ENCODE data around the gene HMGB3. TPM values are rescaled to one million over a fixed set of nuclear protein-coding genes. Genes with fewer than 3 reads are reported as not detected.
"Not testable (repeated sequence)": the region's sequence is repeated elsewhere in the genome, so short reads cannot be mapped to it uniquely, and the experiment has no call there.

HMGB3 gene
- total RNA-seq, 1 donor from 2014 or later, result 33.0 TPM

- no peak for DNase-seq (ENCODE audit: low read depth in 2 of 2)
Measured at GRCh38 chrX:150977411-150978162, 5.5 kb upstream of the HMGB3 start.

DNA sequence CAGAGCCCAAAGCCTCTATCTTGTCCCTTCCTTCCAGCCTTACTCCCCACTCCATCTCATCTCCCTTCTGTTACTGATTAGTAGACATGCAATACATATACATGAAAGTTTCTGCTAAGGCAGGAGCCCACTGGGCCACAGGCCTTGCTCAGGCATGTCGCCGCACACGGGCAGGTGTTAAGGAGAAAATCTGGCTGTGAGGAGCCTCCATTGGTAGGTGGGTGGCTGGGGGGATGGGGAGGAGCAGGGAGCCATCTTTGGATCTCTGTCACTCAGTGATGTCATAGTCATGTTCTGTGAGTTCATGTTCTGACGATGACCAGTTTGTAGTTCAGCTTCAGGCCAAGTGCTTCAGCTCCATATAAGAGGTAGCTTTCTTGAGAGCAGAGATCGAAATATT, 2.9 kb upstream of the HMGB3 start:
- no peak for DNase-seq (ENCODE audit: low read depth in 2 of 2)

DNA sequence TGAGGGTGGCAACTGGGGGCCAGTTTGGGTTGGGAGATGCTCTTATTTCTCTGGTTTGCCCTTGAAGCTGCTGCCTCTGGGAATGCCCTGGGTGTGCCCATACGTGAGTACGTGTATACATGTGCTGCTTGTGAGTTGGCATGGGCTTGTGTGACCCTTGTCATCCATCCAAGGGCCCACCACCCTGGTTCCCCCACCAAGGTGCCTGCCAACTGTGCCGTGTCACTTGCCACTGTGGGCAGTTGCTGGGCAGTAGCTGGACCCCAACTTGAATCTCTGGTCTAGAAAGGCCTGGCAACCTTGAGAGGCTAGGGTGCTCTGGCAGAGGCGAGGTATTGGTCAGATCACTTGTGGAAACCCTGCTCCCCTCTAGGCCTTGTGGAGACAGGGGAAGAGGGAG, 2.4 kb upstream of the HMGB3 start:
- no peak for DNase-seq (ENCODE audit: low read depth in 2 of 2)

- DNase-seq (ENCODE audit: low read depth in 2 of 2), result no peak
Measured at GRCh38 chrX:150982235-150982787, 824 bp upstream of the HMGB3 start.

DNA sequence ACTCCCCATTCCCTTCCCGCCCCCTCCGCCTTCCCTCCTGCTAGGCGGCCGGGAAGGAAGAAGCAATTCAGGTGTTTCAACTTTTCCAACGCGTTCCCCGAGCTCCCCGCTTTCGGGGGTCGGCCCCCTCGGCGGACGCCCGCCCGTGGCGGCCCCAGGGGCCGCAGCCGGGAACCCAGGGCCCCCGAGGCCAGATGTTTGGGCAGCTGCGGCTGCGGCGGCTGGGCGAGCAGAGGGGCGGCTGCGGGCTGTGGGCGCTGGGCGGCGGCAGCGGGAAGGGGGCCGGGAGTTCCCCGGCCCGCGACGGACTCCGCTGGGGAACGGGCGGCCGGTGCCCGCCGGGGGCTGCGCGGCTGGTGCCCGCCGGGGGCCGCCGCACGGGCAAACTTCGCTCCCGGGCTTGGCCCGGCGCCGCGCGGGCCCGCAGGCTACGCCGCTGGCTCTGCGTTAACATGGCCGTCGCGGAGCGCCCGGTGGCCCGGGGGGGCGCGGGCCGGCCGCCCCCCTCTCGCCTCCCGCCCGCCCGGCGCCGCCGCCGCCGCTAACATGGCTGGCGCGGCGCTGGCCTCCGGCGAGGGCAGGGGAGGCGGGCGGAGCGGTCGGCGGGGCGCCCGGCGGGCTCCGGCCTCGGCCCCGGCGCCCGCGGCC, 510 bp downstream of the HMGB3 start:
- peak in 1 of 2 donors; percentile 1 for DNase-seq (ENCODE audit: low read depth in 2 of 2)

DNA sequence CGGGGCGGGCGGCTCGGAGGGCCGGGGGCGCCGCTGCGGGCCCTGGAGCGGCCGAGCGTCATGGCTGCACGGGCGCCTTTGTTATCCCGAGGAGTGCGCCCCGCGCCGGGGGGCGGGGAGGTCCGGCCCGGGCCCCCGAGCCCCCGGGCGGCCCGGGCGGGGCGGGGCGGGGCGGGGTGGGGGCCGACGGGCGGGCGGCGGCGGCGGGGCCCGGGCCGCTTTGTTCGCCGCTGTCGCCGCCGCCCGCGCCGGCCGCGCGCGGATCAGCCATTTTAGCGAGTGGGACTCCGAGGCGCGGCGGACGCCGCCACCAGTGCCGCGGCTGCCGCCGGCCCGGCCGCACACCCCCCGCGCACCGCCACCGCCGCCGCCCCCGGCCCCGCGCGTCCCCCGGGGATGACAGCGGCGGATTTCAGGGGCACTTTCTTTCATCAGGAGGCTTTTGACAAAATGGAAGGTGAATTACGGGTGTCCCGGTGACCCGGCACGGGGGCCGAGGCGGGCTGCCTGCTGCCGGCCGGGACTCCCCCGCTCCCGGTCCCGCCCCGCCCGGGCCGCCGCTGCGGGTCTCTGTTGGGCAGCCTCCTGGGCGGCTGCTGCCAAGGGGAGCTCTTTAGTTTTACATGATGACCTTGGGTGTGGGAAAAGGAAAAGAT, 1.2 kb downstream of the HMGB3 start:
- DNase-seq (ENCODE audit: low read depth in 2 of 2), result peak in 1 of 2 donors; percentile 3

DNA sequence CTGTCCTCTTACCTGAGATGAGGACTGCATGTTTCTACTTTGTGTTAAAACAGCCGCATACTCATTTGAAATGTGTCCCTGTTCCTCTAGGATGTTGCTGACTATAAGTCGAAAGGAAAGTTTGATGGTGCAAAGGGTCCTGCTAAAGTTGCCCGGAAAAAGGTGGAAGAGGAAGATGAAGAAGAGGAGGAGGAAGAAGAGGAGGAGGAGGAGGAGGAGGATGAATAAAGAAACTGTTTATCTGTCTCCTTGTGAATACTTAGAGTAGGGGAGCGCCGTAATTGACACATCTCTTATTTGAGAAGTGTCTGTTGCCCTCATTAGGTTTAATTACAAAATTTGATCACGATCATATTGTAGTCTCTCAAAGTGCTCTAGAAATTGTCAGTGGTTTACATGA, 4.6 kb downstream of the HMGB3 start:
- not testable (repeated sequence) for DNase-seq (ENCODE audit: low read depth in 2 of 2)

DNA sequence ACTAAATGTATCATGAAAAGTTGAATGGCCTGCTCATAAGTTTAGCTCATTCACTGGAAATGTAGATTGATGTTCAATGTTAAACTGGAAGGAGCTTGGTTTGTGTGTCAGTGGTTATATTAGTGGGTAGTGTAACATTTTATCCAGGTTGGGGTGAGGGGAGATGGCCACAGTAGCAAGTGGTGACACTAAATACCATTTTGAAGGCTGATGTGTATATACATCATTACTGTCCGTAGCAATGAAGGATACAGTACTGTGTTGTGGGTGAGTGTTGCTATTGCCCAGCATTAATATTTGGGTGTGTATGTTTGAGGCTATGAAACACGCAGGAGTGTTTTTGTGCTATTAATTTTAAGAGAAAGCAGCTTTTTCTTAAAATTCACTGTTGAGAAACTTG, 6.3 kb downstream of the HMGB3 start:
- DNase-seq (ENCODE audit: low read depth in 2 of 2), result no peak

DNA sequence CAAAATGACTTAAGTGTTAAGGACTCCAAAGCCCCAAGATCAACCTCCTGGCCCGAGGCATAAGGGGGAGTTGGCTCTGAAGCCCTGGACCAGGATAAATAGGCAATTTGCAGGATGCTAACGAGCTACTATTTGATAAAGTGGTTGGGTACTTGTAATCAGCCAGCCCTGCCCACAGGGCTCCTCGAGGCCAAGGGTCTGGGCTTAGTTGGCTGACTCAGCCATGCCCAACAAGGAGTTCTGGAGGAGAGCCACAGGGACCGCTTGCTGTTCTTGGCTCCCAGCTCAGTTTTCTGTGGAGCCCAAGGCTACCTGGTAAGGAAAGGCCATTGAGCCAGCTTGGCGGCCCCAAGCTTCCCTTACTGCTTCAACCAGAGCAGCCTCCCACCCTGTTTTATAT, 7.8 kb downstream of the HMGB3 start:
- no peak for DNase-seq (ENCODE audit: low read depth in 2 of 2)

DNA sequence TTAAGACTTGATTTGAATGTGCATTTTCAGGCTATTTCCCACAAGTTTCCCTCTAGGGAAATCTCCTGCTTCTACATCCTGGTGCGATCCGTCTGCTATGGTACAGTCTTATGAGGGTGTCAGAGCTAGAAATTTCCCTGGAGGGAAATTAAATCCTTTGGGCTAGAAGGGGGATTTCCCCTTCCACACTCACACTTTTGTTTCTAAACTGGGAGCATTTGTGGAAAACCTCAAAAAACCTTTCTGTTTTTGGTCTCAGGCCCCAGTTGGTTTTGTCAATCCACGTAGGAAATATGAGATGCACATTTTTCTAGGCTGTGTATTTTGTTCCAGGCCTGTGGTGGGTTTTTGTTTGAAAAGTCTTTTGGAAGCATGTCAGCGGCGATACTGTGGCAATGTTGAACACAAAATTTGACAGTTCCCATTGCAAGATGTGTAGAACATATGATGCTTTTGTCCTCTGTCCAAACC, 17.8 kb downstream of the HMGB3 start:
- DNase-seq (ENCODE audit: low read depth in 2 of 2), result no peak

- DNase-seq (ENCODE audit: low read depth in 2 of 2), result peak; percentile 10 to 11
Measured at GRCh38 chrX:151004085-151004484, 20.9 kb downstream of the HMGB3 start.

DNA sequence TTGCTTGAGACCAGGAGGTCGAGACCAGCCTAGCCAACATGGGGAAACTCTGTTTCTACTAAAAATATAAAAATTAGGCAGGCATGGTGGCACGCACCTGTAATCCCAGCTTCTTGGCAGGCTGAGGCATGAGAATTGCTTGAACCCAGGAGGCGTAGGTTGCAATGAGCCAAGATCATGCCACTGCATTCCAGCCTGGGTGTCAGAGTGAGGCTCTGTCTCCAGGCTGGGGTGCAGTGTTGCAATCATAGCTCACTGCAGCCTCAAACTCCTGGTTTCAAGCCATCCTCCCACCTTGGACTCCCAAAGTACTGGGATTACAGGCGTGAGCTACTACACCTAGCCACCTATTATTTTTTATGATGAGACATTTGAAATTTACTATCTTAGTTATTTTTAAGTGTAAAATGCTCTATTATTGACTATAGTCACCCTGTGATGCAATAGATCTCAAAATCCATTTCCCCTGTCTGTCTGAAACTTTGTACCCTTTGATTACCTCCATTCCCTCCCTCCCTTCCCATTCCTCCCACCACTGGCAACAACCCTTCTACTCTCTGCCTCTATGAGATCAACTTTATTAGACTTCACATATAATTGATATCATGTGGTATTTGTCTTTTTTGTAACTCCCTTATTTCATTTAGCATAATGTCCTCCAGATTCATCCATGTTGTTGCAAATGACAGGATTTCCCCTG, 23.4 kb downstream of the HMGB3 start:
- no peak for DNase-seq (ENCODE audit: low read depth in 2 of 2)

GRCh38 chrX:151009582-151009981, 26.4 kb downstream of the HMGB3 start:
- DNase-seq (ENCODE audit: low read depth in 2 of 2), result no peak

DNA sequence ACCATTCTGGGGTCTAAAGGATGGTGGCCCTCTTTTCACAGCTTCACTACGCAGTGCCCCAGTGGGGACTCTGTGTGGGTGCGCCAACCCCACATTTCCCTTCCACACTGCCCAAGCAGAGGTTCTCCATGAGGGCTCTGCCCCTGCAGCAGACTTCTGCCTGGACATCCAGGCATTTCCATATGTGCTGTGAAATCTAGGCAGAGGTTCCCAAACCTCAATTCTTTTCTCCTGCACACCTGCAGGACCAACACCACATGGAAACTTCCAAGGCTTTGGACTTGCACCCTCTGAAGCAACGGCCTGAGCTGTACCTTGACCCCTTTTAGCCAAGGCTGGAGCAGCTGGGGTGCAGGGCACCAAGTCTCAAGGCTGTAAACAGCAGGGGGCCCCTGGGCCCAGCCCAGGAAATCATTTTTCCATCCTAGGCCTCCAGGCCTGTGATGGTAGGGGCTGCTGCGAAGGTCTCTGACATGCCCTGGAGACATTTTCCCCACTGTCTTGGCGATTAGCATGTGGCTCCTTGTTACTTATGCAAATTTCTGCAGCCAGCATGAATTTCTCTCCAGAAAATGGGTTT, 30.1 kb downstream of the HMGB3 start:
- no peak for DNase-seq (ENCODE audit: low read depth in 2 of 2)

DNA sequence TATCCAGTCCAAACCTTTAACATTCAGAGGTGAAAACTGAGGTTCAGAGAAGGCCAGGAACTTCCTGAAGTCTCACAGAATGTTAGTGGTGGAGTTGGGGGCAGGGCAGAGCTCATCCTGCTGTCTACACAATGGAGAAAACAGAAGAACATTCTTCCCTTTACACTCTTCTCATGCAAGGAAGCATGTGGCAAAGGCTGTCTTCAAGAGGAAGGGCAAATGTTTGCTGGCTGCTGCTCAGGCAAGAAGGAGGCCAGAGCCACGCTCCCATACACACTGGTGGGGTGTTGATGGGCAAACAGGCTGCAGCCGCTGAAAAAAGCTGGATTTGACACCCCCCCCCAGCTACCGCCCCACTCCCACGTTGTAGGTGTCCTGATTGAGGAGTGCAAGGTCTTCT, 32.5 kb downstream of the HMGB3 start:
- no peak for DNase-seq (ENCODE audit: low read depth in 2 of 2)

DNA sequence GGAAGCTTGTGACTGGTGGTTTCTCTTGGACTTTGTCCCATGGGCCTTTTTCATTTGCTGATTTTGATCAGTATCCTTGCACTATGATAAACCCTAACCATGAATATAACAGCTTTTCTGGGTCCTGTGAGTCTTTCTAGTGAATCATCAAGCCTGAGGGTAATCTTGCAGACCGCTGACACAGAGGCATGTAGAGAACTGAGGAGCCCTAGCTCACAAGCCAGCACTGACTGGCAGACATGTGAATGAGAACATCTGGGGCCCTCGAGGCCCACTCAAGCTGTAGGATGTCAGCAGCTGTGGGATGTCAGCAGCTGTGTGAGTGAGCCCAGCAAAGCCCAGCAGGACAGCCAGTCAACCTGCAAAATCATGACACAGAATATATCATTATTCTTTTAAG, 36.7 kb downstream of the HMGB3 start:
- DNase-seq (ENCODE audit: low read depth in 2 of 2), result no peak

GRCh38 chrX:151030845-151031244, 47.7 kb downstream of the HMGB3 start:
- no peak for DNase-seq (ENCODE audit: low read depth in 2 of 2)

DNA sequence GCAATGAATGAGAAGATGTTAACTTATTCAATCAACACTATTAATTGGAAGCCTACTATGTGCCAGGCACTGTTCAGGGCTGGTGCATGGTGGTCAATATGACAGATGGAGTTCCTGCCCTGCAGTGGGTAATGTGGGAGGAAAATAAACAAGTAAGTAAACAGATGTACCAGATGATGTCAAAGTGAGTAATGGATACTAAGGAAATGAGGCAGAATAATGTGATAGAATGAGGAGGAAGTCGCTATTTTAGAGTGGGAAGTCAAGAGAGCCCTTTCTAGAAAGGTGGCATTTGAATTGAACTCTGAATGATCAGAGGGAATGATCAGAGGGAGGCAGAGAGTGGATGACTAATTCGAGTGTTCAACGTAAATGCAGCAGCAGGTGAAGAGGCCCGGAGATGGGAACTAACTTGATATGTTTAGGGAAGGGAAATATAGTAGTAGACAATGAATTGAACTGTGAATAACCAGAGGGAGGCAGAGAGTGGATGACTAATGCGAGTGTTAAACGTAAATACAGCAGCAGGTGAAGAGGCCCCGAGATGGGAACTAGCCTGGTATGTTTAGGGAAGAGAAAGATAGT, 48.3 kb downstream of the HMGB3 start:
- no peak for DNase-seq (ENCODE audit: low read depth in 2 of 2)

DNA sequence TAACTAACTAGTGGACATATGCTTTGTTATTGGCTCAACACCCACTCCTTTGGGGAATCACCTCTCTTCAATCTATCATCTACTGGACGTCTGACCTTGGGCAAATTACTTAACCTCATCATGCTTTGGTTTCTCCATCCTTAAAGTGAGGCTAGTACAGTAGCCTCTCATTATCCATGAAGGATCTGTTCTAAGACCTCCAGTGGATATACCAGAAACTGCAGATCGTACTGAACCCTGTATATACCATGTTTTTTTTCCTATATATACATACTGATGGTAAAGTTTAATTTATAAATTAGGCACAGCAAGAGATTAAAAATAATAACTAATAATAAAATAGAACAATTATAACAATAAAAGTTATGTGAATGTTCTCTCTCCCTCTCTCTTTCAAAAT, 56.2 kb downstream of the HMGB3 start:
- DNase-seq (ENCODE audit: low read depth in 2 of 2), result no peak

Measured in dermis microvascular lymphatic vessel endothelial cell (primary cell).